ENCODE data around the gene IBA57.

IBA57 gene

DNA sequence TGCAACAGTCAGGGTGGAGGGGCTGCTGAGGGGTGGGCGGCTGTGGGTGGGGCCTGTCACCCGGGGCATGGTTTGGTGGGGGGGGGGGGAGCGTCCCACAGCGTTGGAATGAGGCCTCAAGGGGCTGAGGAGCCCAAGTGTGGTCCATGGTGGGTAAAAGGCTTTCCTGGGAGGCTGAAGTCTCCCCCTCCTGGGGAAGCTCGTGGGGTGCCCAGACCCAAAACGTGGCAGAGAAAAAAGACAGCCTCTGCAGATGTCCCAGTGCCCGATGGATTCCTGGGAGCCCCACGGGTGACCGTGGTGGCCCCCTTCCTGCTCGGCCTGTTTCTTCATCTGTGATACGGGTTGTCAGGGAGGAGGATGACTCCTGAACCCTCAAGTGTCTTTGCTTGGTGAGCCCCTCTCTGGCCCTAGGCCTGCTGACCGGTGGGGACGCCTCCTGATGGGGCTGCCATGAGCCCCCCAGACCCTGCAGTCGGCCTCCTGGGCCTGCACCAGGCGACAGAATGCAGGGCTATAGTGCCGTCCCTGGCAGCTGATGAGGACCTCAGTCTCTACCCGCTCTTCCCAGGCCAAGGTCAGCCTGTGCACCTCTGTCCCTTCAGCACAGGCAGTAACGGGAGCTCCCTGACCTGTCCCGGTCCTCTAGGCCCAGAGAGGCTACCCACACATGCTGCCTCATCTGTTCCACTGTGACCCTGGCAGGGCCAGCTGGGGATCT, 43.4 kb downstream of the IBA57 start:
- H3K4me3 ChIP-seq (replicated peaks in 1 of 2; ENCODE audit: low read depth in 2 of 2, low read length in 2 of 2): no peak overlapping the region
- no peak for DNase-seq (ENCODE audit: low read depth in 2 of 2)
- TF ChIP-seq, protein P1, sequence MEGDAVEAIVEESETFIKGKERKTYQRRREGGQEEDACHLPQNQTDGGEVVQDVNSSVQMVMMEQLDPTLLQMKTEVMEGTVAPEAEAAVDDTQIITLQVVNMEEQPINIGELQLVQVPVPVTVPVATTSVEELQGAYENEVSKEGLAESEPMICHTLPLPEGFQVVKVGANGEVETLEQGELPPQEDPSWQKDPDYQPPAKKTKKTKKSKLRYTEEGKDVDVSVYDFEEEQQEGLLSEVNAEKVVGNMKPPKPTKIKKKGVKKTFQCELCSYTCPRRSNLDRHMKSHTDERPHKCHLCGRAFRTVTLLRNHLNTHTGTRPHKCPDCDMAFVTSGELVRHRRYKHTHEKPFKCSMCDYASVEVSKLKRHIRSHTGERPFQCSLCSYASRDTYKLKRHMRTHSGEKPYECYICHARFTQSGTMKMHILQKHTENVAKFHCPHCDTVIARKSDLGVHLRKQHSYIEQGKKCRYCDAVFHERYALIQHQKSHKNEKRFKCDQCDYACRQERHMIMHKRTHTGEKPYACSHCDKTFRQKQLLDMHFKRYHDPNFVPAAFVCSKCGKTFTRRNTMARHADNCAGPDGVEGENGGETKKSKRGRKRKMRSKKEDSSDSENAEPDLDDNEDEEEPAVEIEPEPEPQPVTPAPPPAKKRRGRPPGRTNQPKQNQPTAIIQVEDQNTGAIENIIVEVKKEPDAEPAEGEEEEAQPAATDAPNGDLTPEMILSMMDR (IDR thresholded peaks at IDR 0.05; ENCODE audit: low read depth, low read length): no peak

DNA sequence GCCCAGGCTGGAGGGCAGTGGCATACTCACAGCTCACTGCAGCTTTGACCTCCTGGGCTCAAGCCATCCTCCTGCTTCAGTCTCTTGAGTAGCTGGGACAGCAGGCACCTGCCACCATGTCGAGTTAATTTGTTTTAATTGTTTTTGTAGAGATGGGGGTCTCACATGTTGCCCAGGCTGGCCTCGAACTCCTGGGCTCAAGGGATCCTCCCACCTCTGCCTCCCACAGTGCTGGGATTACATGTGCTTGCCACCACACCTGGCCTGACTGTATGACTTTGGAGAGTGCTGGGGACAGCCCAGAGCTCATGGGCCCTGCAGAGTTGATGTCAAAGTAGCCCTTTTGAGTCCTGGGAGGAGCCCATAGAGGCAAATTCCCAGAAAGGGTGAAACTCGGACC, 44.1 kb downstream of the IBA57 start:
- no peak overlapping the region for H3K4me3 ChIP-seq (replicated peaks in 1 of 2; ENCODE audit: low read depth in 2 of 2, low read length in 2 of 2)
- TF ChIP-seq, protein P1 (IDR thresholded peaks at IDR 0.05; ENCODE audit: low read depth, low read length): no peak
- DNase-seq (ENCODE audit: low read depth in 2 of 2): no peak

GRCh38 chr1:228210076-228210651, 44.6 kb downstream of the IBA57 start:
- TF ChIP-seq, protein P1 (IDR thresholded peaks at IDR 0.05; ENCODE audit: low read depth, low read length): no peak
- DNase-seq (ENCODE audit: low read depth in 2 of 2): no peak
- H3K4me3 ChIP-seq (replicated peaks in 1 of 2; ENCODE audit: low read depth in 2 of 2, low read length in 2 of 2): no peak overlapping the region

- no peak overlapping the region for H3K4me3 ChIP-seq (replicated peaks in 1 of 2; ENCODE audit: low read depth in 2 of 2, low read length in 2 of 2)
- TF ChIP-seq, protein P1 (IDR thresholded peaks at IDR 0.05; ENCODE audit: low read depth, low read length): no peak
- DNase-seq (ENCODE audit: low read depth in 2 of 2): no peak
These were observed 45.3 kb downstream of the IBA57 start for GRCh38 chr1:228210712-228211530.

- no peak for DNase-seq (ENCODE audit: low read depth in 2 of 2)
- H3K4me3 ChIP-seq (replicated peaks in 1 of 2; ENCODE audit: low read depth in 2 of 2, low read length in 2 of 2): no peak overlapping the region
- TF ChIP-seq, protein P1 (IDR thresholded peaks at IDR 0.05; ENCODE audit: low read depth, low read length): no peak
These were observed 46.2 kb downstream of the IBA57 start for GRCh38 chr1:228211531-228212414.

- TF ChIP-seq, protein P1 (IDR thresholded peaks at IDR 0.05; ENCODE audit: low read depth, low read length): no peak
- DNase-seq (ENCODE audit: low read depth in 2 of 2): no peak
- no peak overlapping the region for H3K4me3 ChIP-seq (replicated peaks in 1 of 2; ENCODE audit: low read depth in 2 of 2, low read length in 2 of 2)
These were observed 46.9 kb downstream of the IBA57 start for GRCh38 chr1:228212415-228212965.
